DND-41 (cell line): ENCODE data around the gene NPIPB8.
"Not testable (repeated sequence)": the region's sequence is repeated elsewhere in the genome, so short reads cannot be mapped to it uniquely, and the experiment has no call there.

Experiments
- ATAC-seq: fragments of 200-7000 bp; cut with Tn5 transposase; 3 replicates; pipeline ENCODE4 v1.9.1; 2021; ENCODE audit warnings: low read depth; ENCODE audit not compliant: insufficient read depth
- DNase-seq: peaks from one replicate; pipeline ENCODE4 v3.0.0-alpha.2; 2020
- H2AFZ ChIP-seq: 2 replicates; pipeline ENCODE4 v1.6.0; 2012; ENCODE audit warnings: low read depth, low read length
- H3K27ac ChIP-seq: 2 replicates; pipeline ENCODE4 v1.5.1; 2012; ENCODE audit warnings: low read length, inconsistent platforms
- H3K27me3 ChIP-seq: fragments of 200-600 bp; sonication (generic); 2 replicates; pipeline ENCODE4 v1.6.0; 2012; ENCODE audit warnings: low read length, mild to moderate bottlenecking, inconsistent platforms; ENCODE audit not compliant: insufficient read depth, poor library complexity
- H3K36me3 ChIP-seq: 2 replicates; pipeline ENCODE4 v1.5.1; 2012; ENCODE audit warnings: low read length, inconsistent platforms; ENCODE audit not compliant: insufficient read depth
- H3K4me1 ChIP-seq: 2 replicates; pipeline ENCODE4 v1.5.1; 2012; ENCODE audit warnings: mild to moderate bottlenecking, low read length; ENCODE audit not compliant: insufficient read depth
- H3K4me2 ChIP-seq: 2 replicates; pipeline ENCODE4 v1.6.0; 2012; ENCODE audit warnings: mild to moderate bottlenecking, moderate library complexity, low read length, inconsistent platforms; ENCODE audit not compliant: insufficient read depth
- H3K4me3 ChIP-seq, 2 experiments: fragments of 200-600 bp in 1 of 2; shearing (Covaris generic) in 1 of 2; 2 replicates each; pipeline ENCODE4 v1.5.1; 2012 to 2016; ENCODE audit warnings: inconsistent platforms in 2 of 2, low read length in 2 of 2, mild to moderate bottlenecking in 2 of 2, low read depth in 1 of 2, moderate library complexity in 1 of 2
- H3K79me2 ChIP-seq: 2 replicates; pipeline ENCODE4 v1.6.0; 2012; ENCODE audit warnings: low read length, inconsistent platforms; ENCODE audit not compliant: insufficient read depth
- H3K9ac ChIP-seq: 2 replicates; pipeline ENCODE4 v1.6.0; 2012; ENCODE audit warnings: low read depth, mild to moderate bottlenecking, inconsistent platforms, low read length, moderate library complexity
- H3K9me3 ChIP-seq: 2 replicates; pipeline ENCODE4 v1.5.1; 2012; ENCODE audit warnings: low read length, moderate library complexity, mild to moderate bottlenecking, inconsistent platforms; ENCODE audit not compliant: insufficient read depth, severe bottlenecking
- H4K20me1 ChIP-seq: 2 replicates; pipeline ENCODE4 v1.6.0; 2012; ENCODE audit warnings: low read length; ENCODE audit not compliant: insufficient read depth
- CTCF ChIP-seq: IDR thresholded peaks from 2 replicates; pipeline ENCODE4 v1.5.1; 2012; ENCODE audit warnings: borderline replicate concordance, low read length, moderate library complexity, mild to moderate bottlenecking; ENCODE audit not compliant: poor library complexity, severe bottlenecking; ENCODE audit errors: extremely low read depth
- EZH2 ChIP-seq: IDR thresholded peaks from 3 replicates; pipeline ENCODE4 v1.6.1; 2012; ENCODE audit warnings: borderline replicate concordance, low read depth, mild to moderate bottlenecking, moderate library complexity, low read length, inconsistent platforms; ENCODE audit not compliant: severe bottlenecking

NPIPB8 gene

DNA sequence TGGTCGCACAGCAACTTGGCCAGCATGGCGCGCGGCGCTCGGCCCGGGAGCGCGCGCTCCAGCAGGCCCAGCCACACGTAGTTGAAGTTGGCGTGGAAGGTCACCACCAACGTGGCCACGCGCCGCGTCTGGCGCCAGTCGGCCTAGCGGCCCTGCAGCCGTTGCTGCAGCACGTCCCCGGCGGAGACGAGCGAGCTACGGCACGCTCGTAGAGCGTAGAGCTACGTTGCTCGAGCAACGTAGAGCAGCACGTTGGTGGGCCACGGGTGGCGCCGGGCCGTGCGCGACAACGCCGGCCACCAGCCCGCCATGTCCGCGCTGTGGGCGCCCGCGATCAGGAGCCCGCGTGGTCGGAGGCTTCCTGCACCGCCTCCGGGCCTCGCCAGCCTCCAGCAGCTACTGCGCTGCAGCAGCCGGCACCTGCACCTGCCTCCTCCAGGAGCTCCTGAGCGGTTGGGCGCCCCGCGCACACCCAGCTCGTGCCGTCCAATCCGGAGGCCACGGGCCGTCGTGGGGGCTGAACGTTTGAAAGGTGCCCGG is 14.6 kb upstream of the NPIPB8 start:
- Histone ChIP-seq H3K9ac (no peak overlapping the region), H3K4me3 (no peak overlapping the region), H2AFZ (no peak overlapping the region), H3K4me2 (no peak overlapping the region), H4K20me1 (no peaks in the 10 kb centered on the region), H3K27ac (no peak overlapping the region), H3K9me3 (no peaks in the 10 kb centered on the region), H3K79me2 (no peaks in the 10 kb centered on the region), H3K4me1 (no peaks in the 10 kb centered on the region), H3K36me3 (no peaks in the 10 kb centered on the region), H3K27me3 (no peaks in the 10 kb centered on the region)
- TF ChIP-seq EZH2 (no peak), CTCF (no peak)
- ATAC-seq (no peak), DNase-seq (no peak)

DNA sequence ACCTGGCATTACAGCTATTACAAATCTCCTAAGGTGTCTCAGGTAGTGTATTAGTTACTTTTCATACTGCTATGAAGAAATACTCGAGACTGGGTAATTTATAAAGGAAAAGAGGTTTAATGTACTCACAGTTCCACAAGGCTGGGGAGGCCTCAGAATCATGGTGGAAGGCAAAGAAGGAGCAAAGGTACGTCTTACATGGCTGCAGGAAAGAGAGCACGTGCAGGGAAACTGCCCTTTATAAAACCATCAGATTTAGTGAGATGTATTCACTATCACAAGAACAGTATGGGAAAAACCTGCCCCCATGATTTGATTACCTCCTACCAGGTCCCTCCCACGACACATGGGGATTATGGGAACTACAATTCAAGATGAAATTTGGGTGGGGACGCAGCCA is 7.0 kb upstream of the NPIPB8 start:
- not testable (repeated sequence) for H3K36me3 ChIP-seq, H3K4me2 ChIP-seq, H3K4me3 ChIP-seq, DNase-seq, H4K20me1 ChIP-seq, ATAC-seq, H3K27me3 ChIP-seq, H3K79me2 ChIP-seq, H3K4me1 ChIP-seq, H3K9me3 ChIP-seq, H3K9ac ChIP-seq, H3K27ac ChIP-seq, H2AFZ ChIP-seq

DNA sequence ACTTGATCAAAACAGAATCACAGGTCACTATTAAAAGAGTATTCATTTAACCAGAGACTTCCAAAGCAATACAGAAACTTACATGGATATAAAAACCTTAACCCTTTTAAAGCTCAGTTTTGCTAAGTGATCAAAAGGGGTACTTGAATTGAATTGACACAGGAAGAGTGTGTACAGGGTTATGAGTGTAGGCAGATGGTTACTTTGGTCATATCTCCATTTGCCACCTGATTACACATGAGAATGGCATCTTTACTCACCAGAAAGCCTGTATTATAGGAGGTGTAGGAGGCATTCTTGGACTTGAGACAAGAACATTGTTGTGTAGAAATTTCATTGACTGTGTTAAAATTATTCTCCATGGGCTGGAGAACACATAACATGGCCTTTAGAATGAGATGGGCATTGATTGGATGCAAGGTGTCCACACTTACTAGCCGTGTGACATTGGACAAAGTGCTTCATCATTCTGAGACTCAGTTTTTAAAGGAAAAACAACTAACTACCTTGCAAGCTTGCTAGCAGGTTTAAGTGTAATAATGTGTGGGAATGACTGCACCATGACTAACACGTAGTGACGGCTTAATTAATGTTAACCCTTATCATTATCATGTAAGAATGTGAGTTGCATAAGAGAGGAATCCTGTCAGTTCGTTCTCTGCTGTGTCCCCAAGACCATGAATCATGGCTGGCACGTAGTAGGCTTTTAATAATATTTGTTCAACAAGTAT is 1.6 kb upstream of the NPIPB8 start:
- not testable (repeated sequence) for H3K9ac ChIP-seq, H3K27ac ChIP-seq, H2AFZ ChIP-seq, H3K9me3 ChIP-seq, H3K79me2 ChIP-seq, ATAC-seq, H3K4me1 ChIP-seq, DNase-seq, H3K27me3 ChIP-seq, H4K20me1 ChIP-seq, H3K4me2 ChIP-seq, H3K4me3 ChIP-seq, H3K36me3 ChIP-seq

GRCh38 chr16:28638359-28638758 is 494 bp downstream of the NPIPB8 start:
- H3K4me1 ChIP-seq, H4K20me1 ChIP-seq, H3K36me3 ChIP-seq, H3K79me2 ChIP-seq, ATAC-seq, H3K9me3 ChIP-seq, DNase-seq, H3K4me2 ChIP-seq, H2AFZ ChIP-seq, H3K27ac ChIP-seq, H3K27me3 ChIP-seq, H3K9ac ChIP-seq, H3K4me3 ChIP-seq: not testable (repeated sequence)

- not testable (repeated sequence) for H3K79me2 ChIP-seq, H3K36me3 ChIP-seq, H3K4me2 ChIP-seq, H2AFZ ChIP-seq, H3K9ac ChIP-seq, H4K20me1 ChIP-seq, ATAC-seq, H3K9me3 ChIP-seq, DNase-seq, H3K4me3 ChIP-seq, H3K4me1 ChIP-seq, H3K27ac ChIP-seq, H3K27me3 ChIP-seq
Observed at GRCh38 chr16:28639959-28640358, 2.1 kb downstream of the NPIPB8 start.

DNA sequence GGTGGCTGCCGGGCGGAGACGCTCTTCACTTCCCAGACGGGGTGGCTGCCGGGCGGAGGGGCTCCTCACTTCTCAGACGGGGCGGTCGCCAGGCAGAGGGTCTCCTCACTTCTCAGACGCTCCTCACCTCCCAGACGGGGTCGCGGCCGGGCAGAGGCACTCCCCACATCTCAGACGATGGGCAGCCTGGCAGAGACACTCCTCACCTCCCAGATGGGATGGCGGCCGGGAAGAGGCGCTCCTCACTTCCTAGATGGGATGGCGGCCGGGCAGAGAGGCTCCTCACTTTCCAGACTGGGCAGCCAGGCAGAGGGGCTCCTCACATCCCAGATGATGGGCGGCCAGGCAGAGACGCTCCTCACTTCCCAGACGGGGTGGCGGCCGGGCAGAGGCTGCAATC is 28.4 kb downstream of the NPIPB8 start:
- H3K4me3 ChIP-seq, DNase-seq, ATAC-seq, H2AFZ ChIP-seq, H3K27me3 ChIP-seq, H4K20me1 ChIP-seq, H3K4me2 ChIP-seq, H3K9ac ChIP-seq, H3K36me3 ChIP-seq, H3K27ac ChIP-seq, H3K4me1 ChIP-seq, H3K79me2 ChIP-seq, H3K9me3 ChIP-seq: not testable (repeated sequence)

DNA sequence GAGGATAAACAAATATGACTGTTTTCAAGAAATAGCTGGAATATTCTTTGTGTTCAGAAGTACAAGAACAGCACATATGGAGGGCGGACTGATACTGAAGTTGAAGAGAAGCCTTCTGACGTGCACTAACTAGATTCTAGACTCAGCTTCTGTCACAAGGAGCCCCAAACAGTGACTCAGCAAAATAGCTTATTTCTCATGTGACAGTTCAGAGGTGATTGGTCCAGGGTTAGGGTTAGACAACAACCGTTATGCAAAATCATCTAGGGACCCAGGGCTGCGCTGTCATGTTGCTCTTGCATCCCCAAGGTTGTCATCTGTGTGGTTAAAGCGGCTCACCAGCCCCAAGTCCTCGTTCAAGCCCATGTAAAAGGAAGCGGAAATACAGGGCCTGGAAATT is 29.6 kb downstream of the NPIPB8 start:
- H3K27ac ChIP-seq, H3K27me3 ChIP-seq, H4K20me1 ChIP-seq, H3K4me1 ChIP-seq, H3K4me2 ChIP-seq, H3K79me2 ChIP-seq, H3K9ac ChIP-seq, H3K36me3 ChIP-seq, H3K4me3 ChIP-seq, H3K9me3 ChIP-seq, DNase-seq, H2AFZ ChIP-seq: not testable (repeated sequence)
- peak; percentile 73 for ATAC-seq
